Aorta (tissue), 5 donors: ENCODE data around the gene OR7G1. TPM values are rescaled to one million over a fixed set of nuclear protein-coding genes. Genes with fewer than 3 reads are reported as not detected.

ENCODE experiments used
- ATAC-seq: fragments of 200-7000 bp; cut with Tn5 transposase; one replicate; pipeline ENCODE4 v1.9.1; 2022; ENCODE audit warnings: moderate library complexity; ENCODE audit not compliant: low FRiP score
- DNase-seq, 2 donors: peaks; one replicate each; pipeline ENCODE4 v3.0.0-alpha.2; 2020
- H3K27ac ChIP-seq, 2 donors: one replicate each; pipeline ENCODE4 v1.5.1; 2013; ENCODE audit warnings: low read length in 2 of 2, mild to moderate bottlenecking in 2 of 2, moderate library complexity in 2 of 2, control low read depth in 1 of 2, inconsistent platforms in 1 of 2, low read depth in 1 of 2
- H3K27me3 ChIP-seq, 2 donors: one replicate each; pipeline ENCODE4 v1.6.1; 2013; ENCODE audit warnings: control low read depth in 1 of 2, low read length in 1 of 2, mild to moderate bottlenecking in 1 of 2, moderate library complexity in 1 of 2; ENCODE audit not compliant: insufficient read depth in 2 of 2, control insufficient read depth in 1 of 2
- H3K36me3 ChIP-seq, 2 donors: one replicate each; pipeline ENCODE4 v1.6.1; 2013; ENCODE audit warnings: control low read depth in 1 of 2, low read length in 1 of 2, mild to moderate bottlenecking in 1 of 2; ENCODE audit not compliant: insufficient read depth in 2 of 2, control insufficient read depth in 1 of 2
- H3K4me1 ChIP-seq, 2 donors: one replicate each; pipeline ENCODE4 v1.6.1; 2013; ENCODE audit warnings: low read length in 2 of 2, control low read depth in 1 of 2, mild to moderate bottlenecking in 1 of 2, moderate library complexity in 1 of 2; ENCODE audit not compliant: insufficient read depth in 2 of 2, control insufficient read depth in 1 of 2
- H3K4me3 ChIP-seq, 2 donors: one replicate each; pipeline ENCODE4 v1.5.1; 2013; ENCODE audit warnings: low read length in 2 of 2, control low read depth in 1 of 2, mild to moderate bottlenecking in 1 of 2
- H3K9me3 ChIP-seq: one replicate; pipeline ENCODE4 v1.6.1; 2013; ENCODE audit warnings: mild to moderate bottlenecking, low read length; ENCODE audit not compliant: control insufficient read depth
- WGBS, 2 donors: extraction: QIAGEN DNeasy Blood & Tissue Kit; methylation state at CpG; one replicate each; pipeline ENCODE4 v1.1.7; 2013; 5-methylcytosine and 5-hydroxymethylcytosine counted together
- intact Hi-C, 2 donors: fragments of 100-400 bp; cut with DNase I; formaldehyde crosslinking; loops; one replicate each; pipeline versions ENCODE4 v1.14.2 to v1.15.0; 2022
- polyA plus RNA-seq, 2 donors: library from polyadenylated mRNA; stranded (reverse); fragments of 200-250 nt; gene quantifications; one replicate each; pipeline ENCODE4 v1.2.3, GENCODE V29; 2013
- total RNA-seq, 2 donors: library from RNA; stranded (reverse); fragmentation: NEBNext Ultra II Directional; extraction: Animal tissue kit (Norgen Biotek cat#: 25700); gene quantifications; one replicate each; pipeline ENCODE4 v1.2.1, GENCODE V29; 2021
- donor health status: healthy with polysubstance abuse.
- donor health status: Bipolar disorder and iron deficiency.
- donor health status: DM: no; HTN: no; CAD: no.
- donor health status: DM: no; HTN: no; CAD: no.
- donor health status: DM: yes; HTN: yes; CAD: no.

Gene OR7G1
- total and polyA plus RNA-seq, 4 donors: not detected

GRCh38 chr19:9126900-9127405, 11.4 kb upstream of the OR7G1 start, which contains the start of gene OR7G3:
TSS of gene OR7G3 (minus strand) at chr19:9126950. CDS start at chr19:9126950, 0 bp downstream.
- Histone ChIP-seq H3K9me3 (peaks cover 2% of the 10 kb centered on the region), H3K27me3 (no peaks in the 10 kb centered on the region), H3K36me3 (no peaks in the 10 kb centered on the region), H3K4me3 (no peak within 1 kb of the TSS), H3K4me1 (no peaks in the 10 kb centered on the region), H3K27ac (no peak within 1 kb of the TSS)
- intact Hi-C loops: no loop called here
- ATAC-seq (no peak), DNase-seq (no peak)
- 79 to 84% methylated on average over 1 of the region's 1 CpG for WGBS, 2 donors

GRCh38 chr19:9116547-9116946, 984 bp upstream of the OR7G1 start:
- DNase-seq: no peak
- WGBS, 2 donors: 50 to 57% methylated on average over 5 of the region's 5 CpGs

GRCh38 chr19:9109959-9110358, 5.6 kb downstream of the OR7G1 start:
- Histone ChIP-seq H3K4me3 (no peak overlapping the region), H3K4me1 (no peaks in the 10 kb centered on the region), H3K27me3 (no peaks in the 10 kb centered on the region), H3K9me3 (no peaks in the 10 kb centered on the region), H3K36me3 (no peaks in the 10 kb centered on the region), H3K27ac (no peak overlapping the region)
- intact Hi-C loops: no loop called here
- WGBS, 2 donors: 59 to 62% methylated on average over 2 of the region's 2 CpGs
- DNase-seq (no peak), ATAC-seq (no peak)

More at GRCh38 chr19:9116547-9116946, 984 bp upstream of the OR7G1 start:
- H3K4me1 ChIP-seq: no peaks in the 10 kb centered on the region
- H3K4me3 ChIP-seq: no peak overlapping the region
- no peaks in the 10 kb centered on the region for H3K9me3 ChIP-seq
- ATAC-seq: no peak
- H3K27ac ChIP-seq: no peak overlapping the region
- intact Hi-C loops: no loop called here
- H3K36me3 ChIP-seq: no peaks in the 10 kb centered on the region
- no peaks in the 10 kb centered on the region for H3K27me3 ChIP-seq

- ATAC-seq: no peak
- no peaks in the 10 kb centered on the region for H3K4me1 ChIP-seq
- H3K9me3 ChIP-seq: peaks cover 3% of the 10 kb centered on the region
- H3K27me3 ChIP-seq: no peaks in the 10 kb centered on the region
- DNase-seq: no peak
- H3K36me3 ChIP-seq: no peaks in the 10 kb centered on the region
- H3K4me3 ChIP-seq: no peak within 1 kb of the TSS
- intact Hi-C loops: no loop called here
- WGBS, 2 donors: 64 to 66% methylated on average over 8 of the region's 8 CpGs
- H3K27ac ChIP-seq: no peak within 1 kb of the TSS
These were observed 8.2 kb downstream of the OR7G1 start, which contains the start of gene OR7G2 for GRCh38 chr19:9107375-9107774. TSS of gene OR7G2 (minus strand) at chr19:9107475. CDS start at chr19:9103243, 4,232 bp downstream.

- ATAC-seq: no peak
- no peaks in the 10 kb centered on the region for H3K9me3 ChIP-seq
- no peaks in the 10 kb centered on the region for H3K27me3 ChIP-seq
- no peaks in the 10 kb centered on the region for H3K4me1 ChIP-seq
- no peak within 1 kb of the TSS for H3K27ac ChIP-seq
- no peak for DNase-seq
- intact Hi-C loops: no loop called here
- 30 to 56% methylated on average over 2 of the region's 2 CpGs for WGBS, 2 donors
- no peak within 1 kb of the TSS for H3K4me3 ChIP-seq
- H3K36me3 ChIP-seq: no peaks in the 10 kb centered on the region
These were observed 28.8 kb downstream of the OR7G1 start, which contains the start of gene OR1M1 for GRCh38 chr19:9086761-9087160. TSS of gene OR1M1 (plus strand) at chr19:9087061. CDS start at chr19:9093245, 6,184 bp downstream.

GRCh38 chr19:9078651-9079050, 36.9 kb downstream of the OR7G1 start:
- H3K27me3 ChIP-seq: no peaks in the 10 kb centered on the region
- no peaks in the 10 kb centered on the region for H3K36me3 ChIP-seq
- no peak overlapping the region for H3K27ac ChIP-seq
- ATAC-seq (no peak), DNase-seq (no peak)
- intact Hi-C loops: no loop called here
- no peaks in the 10 kb centered on the region for H3K4me1 ChIP-seq
- H3K4me3 ChIP-seq: no peak overlapping the region
- 84 to 88% methylated on average over 4 of the region's 4 CpGs for WGBS, 2 donors
- no peaks in the 10 kb centered on the region for H3K9me3 ChIP-seq

GRCh38 chr19:9076901-9077300, 38.7 kb downstream of the OR7G1 start:
- no peak overlapping the region for H3K4me3 ChIP-seq
- no peaks in the 10 kb centered on the region for H3K9me3 ChIP-seq
- no peak for ATAC-seq
- H3K27ac ChIP-seq: no peak overlapping the region
- intact Hi-C loops: no loop called here
- H3K4me1 ChIP-seq: no peaks in the 10 kb centered on the region
- WGBS, 2 donors: 63 to 65% methylated on average over 10 of the region's 10 CpGs
- no peaks in the 10 kb centered on the region for H3K36me3 ChIP-seq
- no peaks in the 10 kb centered on the region for H3K27me3 ChIP-seq
- DNase-seq: no peak

- Histone ChIP-seq H3K4me1 (no peaks in the 10 kb centered on the region), H3K9me3 (no peaks in the 10 kb centered on the region), H3K36me3 (no peaks in the 10 kb centered on the region), H3K27ac (no peak overlapping the region), H3K27me3 (no peaks in the 10 kb centered on the region), H3K4me3 (no peak overlapping the region)
- DNase-seq: peak; percentile 80 to 88
- WGBS, 2 donors: 3 to 6% methylated on average over 16 of the region's 16 CpGs
- peak; percentile 84 for ATAC-seq
- intact Hi-C loops: no loop called here
These were observed 40.3 kb downstream of the OR7G1 start for GRCh38 chr19:9075064-9075949.

- Histone ChIP-seq H3K36me3 (no peaks in the 10 kb centered on the region), H3K9me3 (no peaks in the 10 kb centered on the region), H3K27me3 (no peaks in the 10 kb centered on the region), H3K4me3 (no peak overlapping the region), H3K27ac (no peak overlapping the region), H3K4me1 (no peaks in the 10 kb centered on the region)
- DNase-seq (no peak), ATAC-seq (no peak)
- intact Hi-C loops: no loop called here
- WGBS, 2 donors: 72 to 78% methylated on average over 6 of the region's 6 CpGs
These were observed 41.8 kb downstream of the OR7G1 start for GRCh38 chr19:9073806-9074205.
